Fibroblast of lung (primary cell): ENCODE results near the gene VSIG10L2. TPM values are rescaled to one million over a fixed set of nuclear protein-coding genes. Genes with fewer than 3 reads are reported as not detected.

Source experiments
- DNase-seq, 2 donors: peaks; one replicate each; pipeline versions ENCODE4 v3.0.0 to v3.0.0-alpha.2; 2010; ENCODE audit warnings: low read depth in 2 of 2
- H2AFZ ChIP-seq: 2 replicates; pipeline ENCODE4 v1.5.1; 2012; ENCODE audit warnings: low read length, control low read depth, inconsistent platforms
- H3K27ac ChIP-seq: 2 replicates; pipeline ENCODE4 v1.5.1; 2011; ENCODE audit warnings: low read length, control low read depth; ENCODE audit not compliant: insufficient read depth
- H3K27me3 ChIP-seq: 2 replicates; pipeline ENCODE4 v1.5.1; 2011; ENCODE audit warnings: mild to moderate bottlenecking, low read length; ENCODE audit not compliant: control insufficient read depth, insufficient read depth
- H3K36me3 ChIP-seq: 2 replicates; pipeline ENCODE4 v1.5.1; 2011; ENCODE audit warnings: low read length; ENCODE audit not compliant: control insufficient read depth, insufficient read depth
- H3K4me1 ChIP-seq: 2 replicates; pipeline ENCODE4 v1.5.1; 2011; ENCODE audit warnings: low read length; ENCODE audit not compliant: control insufficient read depth, insufficient read depth; ENCODE audit errors: extremely low read depth
- H3K4me2 ChIP-seq: 2 replicates; pipeline ENCODE4 v1.5.1; 2011; ENCODE audit warnings: low read length, control low read depth; ENCODE audit not compliant: insufficient read depth; ENCODE audit errors: extremely low read depth
- H3K4me3 ChIP-seq, 4 experiments: fragments of 200-600 bp in 1 of 4; sonication (generic) in 1 of 4; replicated peaks in 1 of 4; 2 replicates each; pipeline ENCODE4 v1.5.1; 2011 to 2016; ENCODE audit warnings: low read length in 4 of 4, low read depth in 3 of 4, mild to moderate bottlenecking in 3 of 4, control low read depth in 2 of 4, inconsistent platforms in 1 of 4, mixed read lengths in 1 of 4; ENCODE audit not compliant: insufficient read depth in 1 of 4; ENCODE audit errors: control extremely low read depth in 1 of 4
- H3K79me2 ChIP-seq: 2 replicates; pipeline ENCODE4 v1.5.1; 2012; ENCODE audit warnings: mild to moderate bottlenecking, low read length, inconsistent platforms; ENCODE audit not compliant: control insufficient read depth, insufficient read depth
- H3K9ac ChIP-seq: 2 replicates; pipeline ENCODE4 v1.5.1; 2011; ENCODE audit warnings: mild to moderate bottlenecking, low read length, control low read depth; ENCODE audit not compliant: insufficient read depth
- H3K9me3 ChIP-seq: 2 replicates; pipeline ENCODE4 v1.5.1; 2012; ENCODE audit warnings: low read depth, low read length; ENCODE audit not compliant: control insufficient read depth, insufficient read depth
- H4K20me1 ChIP-seq: 2 replicates; pipeline ENCODE4 v1.5.1; 2011; ENCODE audit warnings: low read length; ENCODE audit not compliant: control insufficient read depth, insufficient read depth; ENCODE audit errors: extremely low read depth
- CTCF ChIP-seq, 2 donors: IDR thresholded peaks in 1 of 2; conservative IDR thresholded peaks in 1 of 2; 1 replicate in 1 of 2; 2 replicates in 1 of 2; pipeline ENCODE4 v1.5.1; 2011 to 2012; ENCODE audit warnings: low read length in 2 of 2, control low read depth in 1 of 2, inconsistent platforms in 1 of 2, low read depth in 1 of 2, mild to moderate bottlenecking in 1 of 2
- EZH2 ChIP-seq: IDR thresholded peaks from 2 replicates; pipeline ENCODE4 v1.5.1; 2012; ENCODE audit warnings: low read length, control low read depth, mild to moderate bottlenecking; ENCODE audit errors: missing control alignments
- polyA plus RNA-seq, 2 donors: library from polyadenylated mRNA; depleted of rRNA in 1 of 2; stranded (reverse) in 1 of 2; unstranded in 1 of 2; fragments of >200 nt; gene quantifications; 2 replicates each; pipeline ENCODE4 v1.2.1, GENCODE V29; 2011 to 2012; ENCODE audit warnings: missing spikeins in 1 of 2
- total RNA-seq: library from RNA; depleted of rRNA; stranded (reverse); fragments of >200 nt; gene quantifications from 2 replicates; pipeline ENCODE4 v1.2.1, GENCODE V29; 2014

VSIG10L2 gene
- total and polyA plus RNA-seq, 2 donors (not counting 1 experiment from before 2014, with no cell fraction given): not detected

- no peaks in the 10 kb centered on the region for H3K9me3 ChIP-seq
- no peaks in the 10 kb centered on the region for H3K4me1 ChIP-seq
- no peak overlapping the region for H3K4me3 ChIP-seq
- no peaks in the 10 kb centered on the region for H3K36me3 ChIP-seq
- no peak for TF ChIP-seq CTCF (conservative IDR thresholded peaks at IDR 0.05 in 1 of 2, IDR thresholded peaks at IDR 0.05 in 1 of 2; ENCODE audit: low read depth in 1 of 2, low read length in 2 of 2)
- TF ChIP-seq EZH2: no peak
- no peaks in the 10 kb centered on the region for H3K27me3 ChIP-seq
- H2AFZ ChIP-seq: no peak overlapping the region
- DNase-seq: no peak
- H4K20me1 ChIP-seq: no peaks in the 10 kb centered on the region
- no peak overlapping the region for H3K4me2 ChIP-seq
- H3K79me2 ChIP-seq: no peaks in the 10 kb centered on the region
- no peak overlapping the region for H3K9ac ChIP-seq
- H3K27ac ChIP-seq: no peak overlapping the region
Observed at GRCh38 chr11:125938418-125938817, 7.4 kb upstream of the VSIG10L2 start.

GRCh38 chr11:125939081-125939521 lies 6.7 kb upstream of the VSIG10L2 start:
- no peak overlapping the region for H3K9ac ChIP-seq
- no peaks in the 10 kb centered on the region for H3K9me3 ChIP-seq
- no peaks in the 10 kb centered on the region for H3K4me1 ChIP-seq
- H3K4me2 ChIP-seq: no peak overlapping the region
- no peaks in the 10 kb centered on the region for H3K79me2 ChIP-seq
- no peak overlapping the region for H2AFZ ChIP-seq
- H3K27me3 ChIP-seq: no peaks in the 10 kb centered on the region
- H3K36me3 ChIP-seq: no peaks in the 10 kb centered on the region
- no peak for DNase-seq
- H3K4me3 ChIP-seq: no peak overlapping the region
- H4K20me1 ChIP-seq: no peaks in the 10 kb centered on the region
- no peak for TF ChIP-seq EZH2
- TF ChIP-seq CTCF (conservative IDR thresholded peaks at IDR 0.05 in 1 of 2, IDR thresholded peaks at IDR 0.05 in 1 of 2; ENCODE audit: low read depth in 1 of 2, low read length in 2 of 2): no peak
- H3K27ac ChIP-seq: no peak overlapping the region

GRCh38 chr11:125940145-125940544 lies 5.7 kb upstream of the VSIG10L2 start:
- H3K4me1 ChIP-seq: no peaks in the 10 kb centered on the region

More at GRCh38 chr11:125940145-125940544, 5.7 kb upstream of the VSIG10L2 start:
- Histone ChIP-seq H3K27ac (no peak overlapping the region), H3K27me3 (no peaks in the 10 kb centered on the region), H3K4me3 (no peak overlapping the region), H4K20me1 (no peaks in the 10 kb centered on the region), H3K9ac (no peak overlapping the region), H3K36me3 (no peaks in the 10 kb centered on the region), H3K9me3 (no peaks in the 10 kb centered on the region), H3K79me2 (no peaks in the 10 kb centered on the region), H2AFZ (no peak overlapping the region), H3K4me2 (no peak overlapping the region)
- DNase-seq: no peak
- no peak for TF ChIP-seq CTCF (conservative IDR thresholded peaks at IDR 0.05 in 1 of 2, IDR thresholded peaks at IDR 0.05 in 1 of 2; ENCODE audit: low read depth in 1 of 2, low read length in 2 of 2)
- no peak for TF ChIP-seq EZH2
